Esophagus muscularis mucosa (tissue), 3 donors: ENCODE measurements around the gene RFC1.

ENCODE experiments used
- POLR2AphosphoS5 ChIP-seq, 2 donors: sonication (generic); formaldehyde crosslinking; IDR thresholded peaks; one replicate each; pipeline ENCODE4 v1.6.1; 2017; ENCODE audit warnings: antibody characterized with exemption in 2 of 2
- TF ChIP-seq, protein P1 (sequence below), 3 experiments: fragments of 200-600 bp in 2 of 3; fragments of 450-650 bp in 1 of 3; sonication (generic) in 2 of 3; IDR thresholded peaks; one replicate each; pipeline ENCODE4 v1.5.1; 2017 to 2019; ENCODE audit warnings: antibody characterized with exemption in 3 of 3, mild to moderate bottlenecking in 2 of 3, moderate library complexity in 1 of 3

- TF ChIP-seq, protein P1, sequence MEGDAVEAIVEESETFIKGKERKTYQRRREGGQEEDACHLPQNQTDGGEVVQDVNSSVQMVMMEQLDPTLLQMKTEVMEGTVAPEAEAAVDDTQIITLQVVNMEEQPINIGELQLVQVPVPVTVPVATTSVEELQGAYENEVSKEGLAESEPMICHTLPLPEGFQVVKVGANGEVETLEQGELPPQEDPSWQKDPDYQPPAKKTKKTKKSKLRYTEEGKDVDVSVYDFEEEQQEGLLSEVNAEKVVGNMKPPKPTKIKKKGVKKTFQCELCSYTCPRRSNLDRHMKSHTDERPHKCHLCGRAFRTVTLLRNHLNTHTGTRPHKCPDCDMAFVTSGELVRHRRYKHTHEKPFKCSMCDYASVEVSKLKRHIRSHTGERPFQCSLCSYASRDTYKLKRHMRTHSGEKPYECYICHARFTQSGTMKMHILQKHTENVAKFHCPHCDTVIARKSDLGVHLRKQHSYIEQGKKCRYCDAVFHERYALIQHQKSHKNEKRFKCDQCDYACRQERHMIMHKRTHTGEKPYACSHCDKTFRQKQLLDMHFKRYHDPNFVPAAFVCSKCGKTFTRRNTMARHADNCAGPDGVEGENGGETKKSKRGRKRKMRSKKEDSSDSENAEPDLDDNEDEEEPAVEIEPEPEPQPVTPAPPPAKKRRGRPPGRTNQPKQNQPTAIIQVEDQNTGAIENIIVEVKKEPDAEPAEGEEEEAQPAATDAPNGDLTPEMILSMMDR (IDR thresholded peaks at IDR 0.05): no peak
- TF ChIP-seq POLR2AphosphoS5 (IDR thresholded peaks at IDR 0.05): no peak
Measured at GRCh38 chr4:39353478-39354253, 12.5 kb downstream of the RFC1 start.
